Loucy (cell line): Measurements from ENCODE around the gene TAF11L14.
"Not testable (repeated sequence)": the region's sequence is repeated elsewhere in the genome, so short reads cannot be mapped to it uniquely, and the experiment has no call there.

Experiments
- H2AFZ ChIP-seq: fragments of 200-600 bp; sonication (generic); 2 replicates; pipeline ENCODE4 v1.6.0; 2016; ENCODE audit warnings: antibody characterized with exemption, mild to moderate bottlenecking, low read length, moderate library complexity
- H3F3A ChIP-seq: fragments of 200-600 bp; 2 replicates; pipeline ENCODE4 v1.6.0; 2016; ENCODE audit warnings: antibody characterized with exemption, low read depth, mild to moderate bottlenecking
- H3K27me3 ChIP-seq: fragments of 200-600 bp; sonication (generic); 2 replicates; pipeline ENCODE4 v1.6.1; 2014; ENCODE audit warnings: low read length, mild to moderate bottlenecking; ENCODE audit not compliant: insufficient read depth, poor library complexity, severe bottlenecking
- H3K36me3 ChIP-seq: fragments of 200-600 bp; sonication (generic); 2 replicates; pipeline ENCODE4 v1.6.1; 2016; ENCODE audit warnings: low read length; ENCODE audit not compliant: insufficient read depth
- H3K4me1 ChIP-seq: fragments of 200-600 bp; sonication (generic); 2 replicates; pipeline ENCODE4 v1.5.1; 2014; ENCODE audit warnings: low read length, mild to moderate bottlenecking; ENCODE audit not compliant: insufficient read depth, poor library complexity, severe bottlenecking
- H3K4me2 ChIP-seq: fragments of 200-600 bp; sonication (generic); 2 replicates; pipeline ENCODE4 v1.6.0; 2014; ENCODE audit warnings: antibody characterized with exemption, low read length, low read depth, mild to moderate bottlenecking; ENCODE audit not compliant: poor library complexity, severe bottlenecking
- H3K4me3 ChIP-seq: fragments of 200-600 bp; sonication (generic); 2 replicates; pipeline ENCODE4 v1.5.1; 2014; ENCODE audit warnings: low read length, mild to moderate bottlenecking, mixed read lengths; ENCODE audit not compliant: poor library complexity, severe bottlenecking
- H3K79me2 ChIP-seq: fragments of 200-600 bp; sonication (generic); 2 replicates; pipeline ENCODE4 v1.6.1; 2014; ENCODE audit warnings: low read length; ENCODE audit not compliant: insufficient read depth
- H3K9ac ChIP-seq: fragments of 200-600 bp; sonication (generic); 2 replicates; pipeline ENCODE4 v1.6.0; 2014; ENCODE audit warnings: mild to moderate bottlenecking, low read depth, low read length, moderate library complexity; ENCODE audit not compliant: poor library complexity, severe bottlenecking
- H3K9me2 ChIP-seq: fragments of 200-600 bp; sonication (generic); replicated peaks from 2 replicates; pipeline ENCODE4 v1.6.1; 2016; ENCODE audit warnings: low read depth, low read length, mixed read lengths
- H3K9me3 ChIP-seq: fragments of 200-600 bp; sonication (generic); 2 replicates; pipeline ENCODE4 v1.6.1; 2014; ENCODE audit warnings: mild to moderate bottlenecking, antibody characterized with exemption, low read length, low read depth; ENCODE audit not compliant: insufficient read depth
- H4K20me1 ChIP-seq: fragments of 200-600 bp; sonication (generic); 2 replicates; pipeline ENCODE4 v1.6.0; 2014; ENCODE audit warnings: antibody characterized with exemption, low read length, mild to moderate bottlenecking; ENCODE audit not compliant: insufficient read depth, poor library complexity, severe bottlenecking
- CTCF ChIP-seq: fragments of 200-600 bp; sonication (generic); conservative IDR thresholded peaks from 2 replicates; pipeline ENCODE4 v1.5.1; 2014; ENCODE audit warnings: mild to moderate bottlenecking, antibody characterized with exemption, low read length
- EZH2phosphoT487 ChIP-seq: fragments of 200-600 bp; IDR thresholded peaks from 2 replicates; pipeline ENCODE4 v1.6.1; 2018; ENCODE audit warnings: antibody characterized with exemption, mild to moderate bottlenecking, moderate library complexity, borderline replicate concordance

TAF11L14 gene

GRCh38 chr5:17604951-17605350 lies 29.3 kb upstream of the TAF11L14 start:
- Histone ChIP-seq H3K9ac (no peak overlapping the region), H3K27me3 (no peaks in the 10 kb centered on the region)
- TF ChIP-seq CTCF (no peak), EZH2phosphoT487 (no peak)

GRCh38 chr5:17607461-17607860 lies 26.8 kb upstream of the TAF11L14 start:
- H3K27me3 ChIP-seq, H3K9me2 ChIP-seq, H3K4me1 ChIP-seq, H3K79me2 ChIP-seq, H4K20me1 ChIP-seq, H3K9me3 ChIP-seq, H3K4me2 ChIP-seq, H3K4me3 ChIP-seq, H2AFZ ChIP-seq, H3F3A ChIP-seq, H3K36me3 ChIP-seq, H3K9ac ChIP-seq: not testable (repeated sequence)

More at GRCh38 chr5:17604951-17605350, 29.3 kb upstream of the TAF11L14 start:
- Histone ChIP-seq H3K9me2 (no peaks in the 10 kb centered on the region), H3K79me2 (no peaks in the 10 kb centered on the region), H3K36me3 (no peaks in the 10 kb centered on the region), H4K20me1 (no peaks in the 10 kb centered on the region), H2AFZ (no peak overlapping the region), H3K4me2 (no peak overlapping the region), H3K9me3 (no peaks in the 10 kb centered on the region), H3F3A (no peaks in the 10 kb centered on the region), H3K4me1 (no peaks in the 10 kb centered on the region), H3K4me3 (no peak overlapping the region)

- not testable (repeated sequence) for H2AFZ ChIP-seq, H3K4me2 ChIP-seq, H3K27me3 ChIP-seq, H3F3A ChIP-seq, H3K36me3 ChIP-seq, H3K9me3 ChIP-seq, H3K79me2 ChIP-seq, H3K9ac ChIP-seq, H3K4me3 ChIP-seq, H3K4me1 ChIP-seq, H4K20me1 ChIP-seq, H3K9me2 ChIP-seq
Measured at GRCh38 chr5:17610092-17610491, 24.2 kb upstream of the TAF11L14 start, which contains the start of gene TAF11L12. TAF11L12 (plus strand) TSS chr5:17610392.

GRCh38 chr5:17614872-17615605 lies 19.2 kb upstream of the TAF11L14 start:
- Histone ChIP-seq H3K9me2 (no peaks in the 10 kb centered on the region), H3K79me2 (no peaks in the 10 kb centered on the region), H3K9me3 (no peaks in the 10 kb centered on the region), H2AFZ (no peak overlapping the region), H3K36me3 (no peaks in the 10 kb centered on the region), H3F3A (no peaks in the 10 kb centered on the region), H3K27me3 (no peaks in the 10 kb centered on the region), H4K20me1 (no peaks in the 10 kb centered on the region), H3K4me2 (no peak overlapping the region), H3K4me3 (no peak overlapping the region), H3K9ac (no peak overlapping the region), H3K4me1 (no peaks in the 10 kb centered on the region)
- TF ChIP-seq CTCF (no peak), EZH2phosphoT487 (no peak)
